GM12891 (cell line): Measurements from ENCODE around the gene NRXN2.

Source experiments
- DNase-seq: peaks from one replicate; pipeline ENCODE4 v3.0.0; 2011; ENCODE audit warnings: low spot score; ENCODE audit not compliant: insufficient read length
- FAIRE-seq: peaks from 2 replicates; lab custom pipeline; 2011; peaks lifted over from hg19 to GRCh38; lab: Jason Lieb, UNC
- PAX5 ChIP-seq: IDR thresholded peaks from 2 replicates; pipeline ENCODE4 v1.6.1; 2011; ENCODE audit warnings: low read length, moderate library complexity, mild to moderate bottlenecking; ENCODE audit not compliant: insufficient read depth, severe bottlenecking
- POLR2A ChIP-seq: IDR thresholded peaks from 2 replicates; pipeline ENCODE4 v1.6.1; 2011; ENCODE audit warnings: low read depth, low read length, control low read depth
- POLR2AphosphoS5 ChIP-seq: IDR thresholded peaks from 2 replicates; pipeline ENCODE4 v1.6.1; 2011; ENCODE audit warnings: low read depth, low read length, control low read depth
- POU2F2 ChIP-seq: IDR thresholded peaks from 2 replicates; pipeline ENCODE4 v1.6.1; 2011; ENCODE audit warnings: low read depth, mild to moderate bottlenecking, control low read depth, low read length, moderate library complexity
- SPI1 ChIP-seq: IDR thresholded peaks from 2 replicates; pipeline ENCODE4 v1.6.1; 2011; ENCODE audit warnings: low read depth, low read length, control low read depth
- TAF1 ChIP-seq: IDR thresholded peaks from 2 replicates; pipeline ENCODE4 v1.6.1; 2011; ENCODE audit warnings: low read depth, low read length, control low read depth

The NRXN2 gene

DNA sequence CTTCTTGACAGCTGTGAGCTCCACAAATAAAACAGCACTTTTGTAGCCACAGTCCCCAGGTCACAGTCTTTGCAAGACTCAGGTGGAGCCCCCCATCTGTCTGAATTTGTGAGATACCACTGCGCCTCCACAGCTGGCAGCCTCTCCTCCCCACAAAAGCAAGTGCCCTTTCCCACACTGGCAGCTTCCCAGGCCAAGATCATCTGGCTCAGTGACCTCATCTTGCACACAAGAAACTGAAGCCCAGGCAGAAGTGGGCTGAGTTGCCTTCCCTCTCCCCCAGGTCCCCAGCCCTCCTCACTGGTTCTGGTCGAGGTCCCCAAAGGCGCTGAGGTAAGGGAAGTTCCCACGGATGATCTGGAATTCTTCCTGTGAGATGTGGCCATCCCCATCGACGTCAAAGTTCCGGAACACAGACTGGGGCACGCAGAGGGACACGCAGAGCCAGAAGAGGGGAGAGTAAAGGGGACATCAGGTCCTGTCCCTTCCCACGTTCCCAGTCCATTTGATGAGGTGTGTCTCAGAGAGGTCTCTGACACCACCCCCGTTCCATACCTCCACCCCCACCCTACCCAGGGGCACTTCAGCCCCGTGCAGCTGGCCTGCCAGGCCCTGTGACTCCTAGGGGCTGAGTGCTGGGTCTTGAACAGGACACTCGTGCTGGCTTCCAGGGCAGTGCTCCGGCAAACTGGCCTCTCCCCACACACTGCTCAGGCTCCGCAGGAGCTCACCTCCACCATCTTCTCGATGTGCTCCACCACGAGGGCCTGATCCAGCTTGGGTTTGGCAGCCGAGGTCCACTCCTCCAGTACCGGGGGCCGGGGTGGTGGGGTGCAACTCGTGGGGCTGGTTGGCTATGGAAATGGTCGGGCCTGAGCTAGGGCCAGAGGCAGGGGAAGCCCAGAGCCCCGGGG, 12.1 kb upstream of the NRXN2 start:
- FAIRE-seq (no peak), DNase-seq (no peak)
- TF ChIP-seq SPI1: no peak

DNA sequence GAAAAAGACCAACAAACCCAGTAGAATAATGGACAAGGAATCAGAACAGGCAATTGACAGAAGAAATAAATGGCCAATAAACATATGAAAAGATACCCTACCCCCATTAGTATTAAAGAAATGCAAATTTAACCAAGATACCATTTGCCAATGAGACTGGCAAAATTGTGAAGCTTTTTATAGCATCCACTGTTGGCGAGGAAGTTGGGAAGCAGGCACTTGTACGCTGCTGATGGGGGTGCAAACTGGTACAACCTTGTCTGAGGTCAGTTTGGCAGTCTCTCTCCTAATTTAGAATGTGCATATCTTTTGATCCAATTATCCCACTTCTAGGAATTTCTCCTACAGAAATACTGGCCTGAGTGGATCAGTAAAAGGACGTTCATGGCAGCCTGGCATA, 8.6 kb upstream of the NRXN2 start:
- DNase-seq (no peak), FAIRE-seq (no peak)
- TF ChIP-seq POLR2A (no peak), POLR2AphosphoS5 (no peak), PAX5 (no peak), TAF1 (no peak), SPI1 (no peak), POU2F2 (no peak)

DNA sequence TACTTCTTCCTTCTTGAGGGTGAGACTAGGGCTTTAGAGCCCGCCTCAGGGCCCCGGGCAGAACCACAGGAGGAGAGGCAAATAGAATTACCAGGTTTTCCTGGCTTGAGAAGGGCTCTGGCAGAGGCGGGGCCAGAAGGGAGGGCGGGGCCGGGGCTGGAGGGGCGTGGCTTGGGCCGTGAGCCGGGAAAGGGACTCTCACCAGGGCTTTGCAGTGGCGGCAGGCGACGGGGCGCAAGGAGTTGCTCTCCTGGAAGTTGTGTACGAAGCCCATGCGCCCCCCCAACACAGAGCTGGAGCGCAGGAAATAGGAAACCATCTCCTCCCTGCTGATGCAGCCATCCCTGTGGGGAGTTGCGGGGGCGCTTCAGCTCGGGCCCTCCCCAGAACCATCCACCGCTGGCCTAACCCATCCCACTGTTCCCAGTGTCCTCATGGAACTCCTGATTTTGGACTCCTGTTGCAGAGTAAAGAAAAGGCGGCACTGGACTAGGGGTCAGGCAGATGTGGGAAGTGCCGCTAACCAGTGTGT, 6.9 kb upstream of the NRXN2 start:
- no peak for FAIRE-seq
- TF ChIP-seq POLR2AphosphoS5: no peak
- no peak for TF ChIP-seq SPI1
- no peak for DNase-seq

DNA sequence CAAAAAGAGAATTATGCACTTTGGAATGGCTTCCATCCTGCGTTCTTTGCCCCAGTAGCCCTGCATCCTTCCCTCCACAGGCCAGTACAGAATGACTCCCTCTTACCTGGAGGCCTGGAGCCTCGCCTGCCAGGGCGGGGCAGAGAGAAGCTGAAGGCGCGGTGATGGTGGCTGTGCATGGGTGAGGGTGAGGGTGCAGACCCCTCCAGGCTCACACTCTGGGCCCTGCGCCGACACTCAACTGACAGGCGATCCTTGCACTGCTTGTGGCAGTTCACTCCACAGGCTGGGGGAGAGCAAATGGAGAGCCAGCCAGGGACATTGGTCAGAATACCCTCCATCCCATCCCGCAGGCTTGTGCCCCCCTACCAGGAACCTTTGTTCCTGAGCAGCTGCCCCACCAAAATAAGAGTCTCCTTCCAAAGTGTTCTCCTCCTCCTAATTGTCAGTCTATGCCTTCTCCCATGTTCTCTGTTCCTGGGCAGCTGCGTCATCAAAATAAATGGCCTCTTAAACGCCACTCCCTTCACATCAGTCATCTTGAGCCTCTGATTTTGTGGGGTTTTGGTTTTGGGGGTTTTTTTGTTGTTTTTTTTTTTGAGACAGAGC, 5.9 kb upstream of the NRXN2 start:
- TF ChIP-seq PAX5: no peak
- TF ChIP-seq SPI1: no peak
- FAIRE-seq: no peak

DNA sequence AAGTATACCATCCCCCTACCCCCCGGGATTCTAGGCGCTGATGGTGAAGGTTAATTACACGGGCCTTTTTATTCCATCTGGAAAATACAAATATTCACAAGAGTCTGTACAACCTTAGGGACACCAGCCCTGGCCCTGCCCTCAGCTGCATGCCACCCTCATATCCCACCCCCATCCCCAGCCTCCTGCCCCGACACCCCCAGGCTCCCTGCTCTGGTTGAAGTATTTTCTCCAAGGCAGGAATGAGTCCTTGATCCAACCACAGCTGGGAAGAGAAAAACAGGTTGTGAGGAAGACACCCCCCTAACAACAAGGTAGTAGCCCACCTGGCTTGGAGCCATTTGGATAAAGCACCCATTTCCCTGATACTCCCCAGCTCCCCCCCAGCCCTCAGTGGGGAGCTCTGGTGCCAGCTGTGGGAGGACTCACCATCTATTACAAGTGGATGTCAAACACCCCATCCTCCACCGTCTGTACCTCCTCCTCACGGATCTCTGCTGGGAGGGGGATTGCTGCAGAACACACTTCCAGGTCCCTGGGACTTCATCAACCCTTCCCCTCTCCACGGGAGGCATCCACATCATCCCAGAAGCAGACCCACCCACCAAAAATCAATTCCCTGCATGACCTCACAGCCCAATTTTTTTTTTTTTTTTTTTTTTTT, 4.0 kb upstream of the NRXN2 start:
- no peak for TF ChIP-seq PAX5
- TF ChIP-seq POLR2A: no peak
- TF ChIP-seq TAF1: no peak
- no peak for TF ChIP-seq POLR2AphosphoS5
- no peak for TF ChIP-seq SPI1
- TF ChIP-seq POU2F2: no peak
- no peak for DNase-seq
- no peak for FAIRE-seq

More for the DNA sequence above, 5.9 kb upstream of the NRXN2 start:
- no peak for DNase-seq

DNA sequence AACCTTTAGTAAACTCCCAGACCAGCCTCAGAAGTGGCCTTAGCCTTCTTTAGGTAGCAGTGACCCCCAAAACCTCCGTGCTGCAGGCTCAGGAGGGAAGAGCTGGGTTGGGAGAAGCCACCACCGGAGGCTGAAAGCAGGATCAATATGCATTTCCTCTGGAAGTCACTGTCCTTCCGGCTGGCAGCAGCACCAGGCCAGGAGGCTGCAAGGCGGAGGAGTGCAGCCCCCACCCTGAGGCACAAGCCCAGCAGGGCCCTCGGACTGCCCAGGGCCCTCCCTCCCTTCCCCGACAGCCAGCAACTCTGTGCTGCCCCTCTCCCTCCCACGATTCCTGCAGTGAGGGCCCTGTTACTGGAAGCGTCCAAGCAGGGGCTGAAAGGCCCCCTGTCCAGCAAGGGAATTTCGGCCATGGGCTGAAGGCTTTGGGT, 3.2 kb upstream of the NRXN2 start:
- FAIRE-seq (no peak), DNase-seq (no peak)

DNA sequence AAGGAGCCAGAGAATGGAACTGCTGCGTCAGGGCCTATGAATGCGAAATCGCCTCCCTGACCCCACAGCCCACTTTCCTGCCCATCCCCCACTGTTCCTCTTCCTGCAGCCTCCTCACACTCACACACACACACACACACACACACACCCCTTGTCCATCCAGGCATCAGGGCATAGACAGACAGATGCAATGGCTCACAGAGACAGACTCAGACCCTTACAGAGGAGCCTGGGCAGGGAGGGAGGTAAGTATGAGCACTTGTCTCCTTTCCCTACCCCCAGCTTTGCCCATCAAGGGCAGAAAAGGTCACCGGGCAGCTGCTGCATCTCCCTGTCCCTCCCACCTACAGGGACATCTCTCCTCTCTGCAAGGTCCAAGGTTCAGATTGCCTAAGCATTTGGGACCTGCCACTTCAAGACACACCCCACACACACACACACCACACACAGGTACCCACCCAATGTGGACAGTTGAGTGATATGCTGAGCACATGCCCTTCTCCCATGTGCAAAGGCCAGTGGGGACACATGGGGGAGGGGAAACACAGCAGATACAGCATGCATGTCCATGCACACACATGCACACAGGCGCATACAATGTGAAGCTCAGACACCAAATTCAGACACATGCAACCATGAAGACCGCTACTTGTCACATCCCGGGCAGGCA, 2.0 kb upstream of the NRXN2 start:
- FAIRE-seq: no peak

More for the DNA sequence above, 3.2 kb upstream of the NRXN2 start:
- no peak for TF ChIP-seq POU2F2
- TF ChIP-seq PAX5: no peak
- TF ChIP-seq SPI1: no peak
- no peak for TF ChIP-seq TAF1
- no peak for TF ChIP-seq POLR2AphosphoS5
- no peak for TF ChIP-seq POLR2A

DNA sequence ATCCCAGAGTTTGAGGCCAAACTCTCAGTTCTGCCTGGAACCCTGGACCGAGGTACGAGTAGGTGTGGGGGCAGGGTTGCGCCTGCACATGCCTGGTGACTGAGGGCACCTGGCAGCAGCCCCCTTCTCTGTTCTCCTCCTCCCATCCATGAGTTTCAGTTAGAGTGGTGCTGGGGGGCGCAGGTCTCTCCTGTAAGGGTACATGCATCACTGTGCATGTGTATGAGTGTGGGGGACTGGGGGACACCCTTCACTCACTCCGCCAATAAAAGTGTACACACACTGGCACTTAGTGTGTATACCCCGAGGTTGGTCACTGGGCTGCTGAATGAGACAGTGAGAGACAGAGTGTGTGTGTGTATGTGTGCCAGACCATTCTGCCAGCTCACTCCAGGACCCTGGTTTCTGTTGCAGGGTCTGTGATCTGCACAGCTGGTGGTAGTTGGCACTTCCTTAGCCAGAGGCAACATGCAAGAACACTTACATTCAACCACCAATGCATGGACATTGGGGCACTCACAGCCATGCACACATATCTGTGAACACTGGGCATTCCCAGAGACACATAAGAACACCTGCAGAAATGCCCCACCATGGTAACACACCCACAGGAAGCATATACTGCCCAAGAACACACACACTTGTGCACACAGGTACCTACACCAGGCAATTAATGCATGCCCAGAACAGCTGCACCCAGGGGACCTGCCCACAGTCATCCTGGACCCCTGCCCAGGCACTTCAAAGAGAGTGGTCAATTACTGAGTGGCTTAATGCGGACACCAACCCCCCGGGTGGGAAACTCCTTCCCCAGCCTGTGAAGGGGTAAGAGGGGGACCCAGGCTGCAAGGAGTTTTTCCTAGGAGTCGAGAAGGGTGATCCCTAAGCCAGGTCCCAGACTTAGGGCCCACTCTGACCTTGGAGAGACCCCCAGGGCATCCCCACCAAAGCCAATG, 1.2 kb upstream of the NRXN2 start:
- peak; percentile 20; the same call in 1 of the 2 replicates for TF ChIP-seq SPI1
- TF ChIP-seq POLR2A: no peak
- peak; percentile 84 for FAIRE-seq
- DNase-seq: no peak

More for the DNA sequence above, 2.0 kb upstream of the NRXN2 start:
- TF ChIP-seq PAX5: no peak
- no peak for TF ChIP-seq POLR2A
- no peak for TF ChIP-seq SPI1
- no peak for TF ChIP-seq TAF1
- TF ChIP-seq POLR2AphosphoS5: no peak
- TF ChIP-seq POU2F2: no peak
- DNase-seq: no peak
